ENCODE data around the gene FRYL. TPM values are rescaled to one million over a fixed set of nuclear protein-coding genes. Genes with fewer than 3 reads are reported as not detected.
A peak's percentile ranks its signal among the peaks of the same experiment; 100 is the strongest.
"Not testable (repeated sequence)": the region's sequence is repeated elsewhere in the genome, so short reads cannot be mapped to it uniquely, and the experiment has no call there.

The FRYL gene
- total RNA-seq (2014; rRNA removed) (29.9 and 31.3 TPM in 2 replicates), Bru-seq, nascent RNA (percentile 78 among the genes with signal in this experiment), BruChase-seq, experiment 1, labeled RNA remaining after a 6-hour chase (percentile 71 among the genes with signal in this experiment), BruChase-seq, experiment 2, labeled RNA remaining after a 2-hour chase (percentile 72 among the genes with signal in this experiment)
- long read RNA-seq, partial matches to known transcripts = 6 of 11 reads
- long read RNA-seq, other reads (novel, unspliced or antisense) = 5 of 11 reads

GRCh38 chr4:48779998-48780864, at the start of gene FRYL:
FRYL (minus strand) TSS chr4:48780279; CDS start chr4:48634410, 145,869 bp downstream.
- DNase-seq = peak; percentile 97
- Histone ChIP-seq H4K20me1 (ENCODE audit: low read length) (peaks cover 15% of the 10 kb centered on the region), H3K79me2 (ENCODE audit: low read length) (peaks cover 42% of the 10 kb centered on the region), H3K9me2 (replicated peaks; ENCODE audit: low read length) (no peaks in the 10 kb centered on the region), H3K9ac (ENCODE audit: low read length) (peak within 1 kb of the TSS; percentile 89), H3K4me2 (ENCODE audit: low read length) (peak within 1 kb of the TSS; percentile 93), H3K27ac (ENCODE audit: low read length) (peak within 1 kb of the TSS; percentile 75), H3K4me3 (ENCODE audit: low read length) (peak within 1 kb of the TSS; percentile 79), H3K36me3 (ENCODE audit: low read depth, low read length) (no peaks in the 10 kb centered on the region), H3F3A (ENCODE audit: low read length, unreplicated experiment) (no peaks in the 10 kb centered on the region), H2AFZ (ENCODE audit: low read length) (peak within 1 kb of the TSS; percentile 87), H3K27me3 (ENCODE audit: low read length) (no peaks in the 10 kb centered on the region), H3K9me3 (ENCODE audit: low read length) (no peaks in the 10 kb centered on the region), H3K4me1 (ENCODE audit: insufficient read depth, low read length) (peaks cover 19% of the 10 kb centered on the region; the same call in 1 of the 2 replicates)
- peak; percentile 92 for ATAC-seq
- no TSS peak for BruUV-seq (replicated peaks)
- TF ChIP-seq CTCF (conservative IDR thresholded peaks at IDR 0.05; ENCODE audit: low read depth, low read length) (no peak), EZH2 (IDR thresholded peaks at IDR 0.05; ENCODE audit: low read length, unreplicated experiment) (no peak), EZH2phosphoT487 (IDR thresholded peaks at IDR 0.05; ENCODE audit: borderline replicate concordance, low read length) (no peak)
- ChIA-PET CTCF (no interaction called here), POLR2A (ENCODE audit: unreplicated experiment) (interaction anchor here (0.6 kb wide), 2 partner anchors 37 to 181 kb away, joined by 4 to 5 read pairs; no protein-coding TSS in a partner anchor)
- intact Hi-C loops (cut with micrococcal nuclease) = loop anchor here (1.0 to 5.0 kb wide), 5 partner anchors 51 to 201 kb away; partner anchors contain the start of genes OCIAD1 and OCIAD2

GRCh38 chr4:48827622-48828021, 47.5 kb upstream of the FRYL start:
- no peak overlapping the region for H3K4me3 ChIP-seq (ENCODE audit: low read length)
- no peak overlapping the region for H3K27ac ChIP-seq (ENCODE audit: low read length)
- POLR2A ChIA-PET (ENCODE audit: unreplicated experiment) = no interaction called here
- H3K79me2 ChIP-seq (ENCODE audit: low read length) = peaks cover 17% of the 10 kb centered on the region
- no peaks in the 10 kb centered on the region for H4K20me1 ChIP-seq (ENCODE audit: low read length)
- H3K4me2 ChIP-seq (ENCODE audit: low read length) = no peak overlapping the region
- no peaks in the 10 kb centered on the region for H3K9me2 ChIP-seq (replicated peaks; ENCODE audit: low read length)
- intact Hi-C loops (cut with micrococcal nuclease) = no loop called here
- ATAC-seq = no peak
- H3K27me3 ChIP-seq (ENCODE audit: low read length) = no peaks in the 10 kb centered on the region
- no peaks in the 10 kb centered on the region for H3K36me3 ChIP-seq (ENCODE audit: low read depth, low read length)
- no peaks in the 10 kb centered on the region for H3F3A ChIP-seq (ENCODE audit: low read length, unreplicated experiment)
- no peak for DNase-seq
- no peak overlapping the region for H2AFZ ChIP-seq (ENCODE audit: low read length)
- no peak for TF ChIP-seq EZH2 (IDR thresholded peaks at IDR 0.05; ENCODE audit: low read length, unreplicated experiment)
- no peak for TF ChIP-seq EZH2phosphoT487 (IDR thresholded peaks at IDR 0.05; ENCODE audit: borderline replicate concordance, low read length)
- no peak for TF ChIP-seq CTCF (conservative IDR thresholded peaks at IDR 0.05; ENCODE audit: low read depth, low read length)
- H3K4me1 ChIP-seq (ENCODE audit: insufficient read depth, low read length) = peaks cover 6% of the 10 kb centered on the region
- CTCF ChIA-PET = no interaction called here
- BruUV-seq (replicated peaks) = no TSS peak
- no peaks in the 10 kb centered on the region for H3K9me3 ChIP-seq (ENCODE audit: low read length)
- H3K9ac ChIP-seq (ENCODE audit: low read length) = no peak overlapping the region

- H4K20me1 ChIP-seq (ENCODE audit: low read length); CTCF ChIA-PET; H3K27me3 ChIP-seq (ENCODE audit: low read length); H3K4me1 ChIP-seq (ENCODE audit: insufficient read depth, low read length); DNase-seq; H3K36me3 ChIP-seq (ENCODE audit: low read depth, low read length); H3F3A ChIP-seq (ENCODE audit: low read length, unreplicated experiment); H3K9ac ChIP-seq (ENCODE audit: low read length); H3K27ac ChIP-seq (ENCODE audit: low read length); H3K79me2 ChIP-seq (ENCODE audit: low read length); H3K4me3 ChIP-seq (ENCODE audit: low read length); H2AFZ ChIP-seq (ENCODE audit: low read length); H3K4me2 ChIP-seq (ENCODE audit: low read length); BruUV-seq (replicated peaks); intact Hi-C loops (cut with micrococcal nuclease); H3K9me2 ChIP-seq (replicated peaks; ENCODE audit: low read length); H3K9me3 ChIP-seq (ENCODE audit: low read length); POLR2A ChIA-PET (ENCODE audit: unreplicated experiment); ATAC-seq: not testable (repeated sequence)
Observed at GRCh38 chr4:48821431-48821830, 41.4 kb upstream of the FRYL start.

Data from PC-3 (cell line).